HG03196 (cell line): Measurements from ENCODE around the gene CSNK1A1.
"Not testable (repeated sequence)": the region's sequence is repeated elsewhere in the genome, so short reads cannot be mapped to it uniquely, and the experiment has no call there.

Experiments used
- ATAC-seq: cut with Tn5 transposase; IDR thresholded peaks from one replicate; pipeline ENCODE4 v1.9.1; 2021; ENCODE audit not compliant: unreplicated experiment

The CSNK1A1 gene

DNA sequence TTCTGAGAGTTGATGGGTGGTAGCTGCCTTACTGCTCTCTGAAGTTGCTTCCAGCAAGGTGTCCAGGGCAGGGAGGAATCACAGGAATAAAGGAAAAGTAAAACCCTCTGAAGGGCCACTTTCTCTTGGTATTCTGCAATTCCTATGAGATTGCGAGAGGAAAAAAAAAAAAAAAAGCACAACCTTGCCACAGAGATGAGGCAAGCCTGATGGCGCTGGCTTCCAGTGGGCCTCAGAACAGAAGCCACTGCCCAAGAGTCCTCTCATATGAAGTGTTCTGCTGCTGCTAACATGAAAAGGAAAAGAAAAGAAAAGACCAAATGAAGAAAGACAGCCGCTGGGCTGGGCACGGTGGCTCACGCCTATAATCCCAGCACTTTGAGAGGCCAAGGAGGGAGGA, 91.3 kb downstream of the CSNK1A1 start:
- ATAC-seq = no peak

DNA sequence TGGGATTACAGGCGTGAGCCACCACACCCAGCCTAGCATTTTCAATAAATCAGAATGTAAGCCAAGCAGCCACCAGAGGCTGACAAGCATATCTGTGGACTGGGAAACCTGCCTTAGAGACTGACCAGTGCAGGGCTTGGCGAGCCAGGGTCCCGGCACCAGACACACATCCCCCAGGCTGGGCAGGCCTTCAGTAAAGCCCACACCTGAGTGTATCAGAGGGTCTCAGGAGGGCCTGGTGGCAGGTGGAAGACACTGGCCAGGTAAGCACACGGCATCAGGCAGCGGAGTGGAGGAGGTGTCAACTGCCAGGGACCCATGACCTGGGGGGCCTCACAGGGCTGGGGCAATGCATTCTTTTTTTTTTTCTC, 93.9 kb downstream of the CSNK1A1 start:
- ATAC-seq = no peak

DNA sequence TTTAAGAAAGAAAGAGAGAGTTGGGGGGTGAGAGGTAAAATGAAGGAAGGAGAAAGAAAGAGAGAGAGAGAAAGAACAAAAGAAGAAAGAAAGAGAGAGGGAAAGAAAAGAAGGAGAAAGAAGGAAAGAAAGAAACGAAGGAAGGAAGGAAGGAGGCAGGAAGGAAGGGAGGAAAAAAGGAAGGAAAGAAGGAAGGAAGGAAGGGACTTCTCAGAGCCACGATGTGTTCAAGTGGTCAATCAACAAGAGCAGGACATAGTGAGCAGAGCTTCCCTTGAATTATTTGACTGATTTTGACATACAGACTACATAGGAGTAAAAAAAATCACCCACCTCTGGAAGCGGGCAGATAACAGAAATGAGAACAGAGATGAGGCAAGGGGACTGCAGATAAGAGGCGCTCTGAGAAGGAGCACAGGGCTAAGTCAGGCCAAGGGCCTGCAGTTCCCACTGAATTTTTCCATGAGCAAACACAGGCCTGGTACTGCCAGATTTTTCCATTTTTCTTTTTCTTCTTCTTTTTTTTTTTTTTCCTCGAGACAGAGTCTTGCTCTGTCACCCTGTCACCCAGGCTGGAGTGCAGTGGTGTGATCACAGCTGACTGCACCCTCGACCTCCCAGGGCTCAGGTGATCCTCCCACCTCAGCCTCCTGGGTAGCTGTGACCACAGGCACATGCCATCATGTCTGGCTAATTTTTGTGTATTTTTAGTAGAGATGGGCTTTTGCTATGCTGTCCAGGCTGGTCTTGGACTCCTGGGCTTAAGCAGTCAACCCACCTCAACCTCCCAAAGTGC, 94.4 kb downstream of the CSNK1A1 start:
- ATAC-seq = no peak

DNA sequence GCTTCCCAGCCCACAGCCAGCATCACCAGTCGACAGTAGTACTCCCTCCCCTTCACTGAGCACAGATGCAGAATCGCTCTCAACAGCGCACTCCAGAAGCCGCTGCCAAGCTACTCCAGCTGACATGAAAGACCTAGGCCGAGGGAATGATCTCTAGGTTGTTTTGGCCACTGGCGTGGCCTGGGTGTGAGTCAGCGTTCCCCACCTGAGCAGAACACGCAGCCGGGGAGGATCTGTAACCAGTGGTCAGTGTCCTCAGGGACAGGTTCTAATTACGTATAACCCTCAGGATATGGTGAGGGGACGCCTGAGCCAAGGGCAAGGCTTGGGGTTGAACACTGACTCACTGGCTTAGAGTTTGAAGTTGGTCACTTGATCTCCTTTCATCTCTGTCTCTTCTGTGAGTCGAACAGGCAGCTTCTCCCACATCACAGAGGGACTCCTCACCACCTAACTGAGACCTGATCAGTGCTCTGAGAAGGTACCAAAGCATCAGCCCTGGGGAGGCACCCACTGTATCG, 95.3 kb downstream of the CSNK1A1 start:
- ATAC-seq = no peak

DNA sequence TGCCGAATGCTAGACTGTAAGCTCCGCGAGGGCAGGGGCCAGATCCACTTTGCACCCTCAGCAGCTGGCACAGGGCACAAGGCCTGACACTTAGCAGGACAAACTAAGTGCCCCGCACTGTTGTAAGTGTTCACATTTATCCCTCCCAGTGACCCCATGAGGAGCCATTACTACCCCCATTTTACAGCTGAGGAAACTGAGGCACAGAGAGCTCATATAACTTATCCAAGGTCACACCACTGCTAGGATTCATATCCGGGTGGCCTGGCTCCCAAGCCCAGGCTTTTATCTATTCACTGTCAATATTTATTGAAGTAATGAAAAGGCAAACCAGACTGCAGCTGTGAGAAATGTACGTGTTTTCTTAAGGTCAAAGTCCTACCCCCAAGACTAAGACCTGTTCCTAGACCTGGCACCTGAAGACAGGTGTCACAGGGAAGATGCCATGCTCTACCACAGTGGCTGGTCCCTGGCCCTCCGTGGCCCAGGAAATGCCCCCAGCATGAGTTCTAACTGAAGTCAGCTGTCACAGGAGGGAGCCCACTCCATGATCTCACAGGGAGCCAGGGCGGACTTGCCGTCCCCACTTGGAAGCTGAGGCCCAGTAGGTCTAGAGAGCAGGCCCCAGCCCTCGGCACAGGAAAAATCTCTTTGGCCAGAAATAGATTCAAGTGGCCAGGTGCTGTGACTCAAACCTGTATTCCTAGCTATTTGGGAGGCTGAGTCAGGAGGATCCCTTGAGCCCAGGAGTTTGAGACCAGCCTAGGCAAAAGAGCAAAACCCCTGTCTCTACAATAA, 97.4 kb downstream of the CSNK1A1 start:
- no peak for ATAC-seq

DNA sequence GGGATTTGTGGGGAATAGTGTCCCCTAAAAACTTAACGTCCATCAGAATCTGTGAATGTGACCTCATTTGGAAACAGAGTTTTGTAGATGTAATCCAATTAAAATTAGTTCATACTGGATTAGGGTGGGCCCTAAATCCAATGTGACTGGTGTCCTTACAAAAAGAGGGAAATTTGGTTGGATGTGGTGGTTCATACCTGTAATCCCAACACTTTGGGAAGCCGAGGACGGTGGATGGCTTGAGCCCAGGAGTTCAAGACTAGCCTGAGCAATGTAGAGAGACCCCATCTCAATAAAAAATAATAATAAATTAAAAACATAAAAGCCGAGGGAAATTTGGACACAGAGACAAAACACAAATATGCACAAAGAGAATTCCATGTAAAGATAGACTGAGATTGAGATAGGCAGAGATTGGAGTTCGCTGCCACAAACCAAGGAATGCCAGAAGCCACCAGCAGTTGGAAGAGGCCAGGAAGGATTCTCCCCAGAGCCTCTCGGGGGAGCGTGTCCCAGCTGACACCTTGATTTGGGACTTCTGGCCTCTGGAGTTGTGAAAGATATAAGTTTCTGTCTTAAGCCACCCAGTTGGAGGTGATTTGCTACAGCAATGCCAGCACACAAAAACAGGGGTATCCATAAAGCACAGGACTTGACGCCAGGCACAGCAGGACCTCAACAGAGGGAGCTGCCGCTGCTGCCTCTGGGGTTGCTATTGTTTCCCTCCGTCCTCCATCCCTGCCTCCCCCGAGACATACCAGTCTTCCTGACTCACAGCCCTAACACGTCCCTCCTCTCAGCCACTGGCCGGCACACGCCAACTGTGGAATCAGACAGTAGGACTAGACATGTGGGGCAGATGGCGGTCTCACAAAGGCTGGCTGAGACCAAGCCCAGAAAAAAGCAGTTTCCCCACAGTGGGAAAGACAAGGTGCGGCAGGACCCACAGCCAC, 98.3 kb downstream of the CSNK1A1 start:
- no peak for ATAC-seq

DNA sequence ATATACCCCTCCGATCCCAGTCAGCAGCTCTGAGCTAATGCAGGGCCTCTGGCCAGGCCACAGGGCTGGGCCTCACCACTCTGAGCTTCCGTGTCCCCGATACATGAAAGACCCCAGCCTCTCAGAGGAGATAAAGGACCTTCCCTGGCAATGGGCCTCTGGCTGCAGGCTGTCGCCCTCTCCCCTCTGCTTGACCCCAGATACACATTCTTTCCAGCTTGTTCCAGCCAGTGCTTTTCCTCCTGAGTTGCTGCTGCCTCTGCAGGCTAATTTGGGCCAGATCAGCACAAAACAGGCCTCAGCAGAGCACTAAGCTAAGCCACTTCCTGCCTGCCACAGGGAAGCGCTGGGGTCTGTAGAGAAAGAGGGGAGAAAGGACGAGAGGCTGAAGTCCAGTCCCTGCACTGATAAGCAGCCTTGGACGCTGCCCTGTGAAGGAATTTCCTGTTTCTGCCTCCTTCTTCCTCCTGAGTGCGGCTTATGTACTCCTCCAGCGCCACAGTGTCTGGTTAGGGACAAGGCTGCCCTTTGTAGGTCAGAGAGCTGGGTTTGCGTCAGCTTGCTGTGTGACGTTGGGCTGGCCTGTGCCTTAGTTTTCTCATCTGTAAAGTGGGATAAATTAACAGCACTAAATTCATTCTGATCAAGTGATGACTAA, 99.1 kb downstream of the CSNK1A1 start:
- ATAC-seq = no peak

DNA sequence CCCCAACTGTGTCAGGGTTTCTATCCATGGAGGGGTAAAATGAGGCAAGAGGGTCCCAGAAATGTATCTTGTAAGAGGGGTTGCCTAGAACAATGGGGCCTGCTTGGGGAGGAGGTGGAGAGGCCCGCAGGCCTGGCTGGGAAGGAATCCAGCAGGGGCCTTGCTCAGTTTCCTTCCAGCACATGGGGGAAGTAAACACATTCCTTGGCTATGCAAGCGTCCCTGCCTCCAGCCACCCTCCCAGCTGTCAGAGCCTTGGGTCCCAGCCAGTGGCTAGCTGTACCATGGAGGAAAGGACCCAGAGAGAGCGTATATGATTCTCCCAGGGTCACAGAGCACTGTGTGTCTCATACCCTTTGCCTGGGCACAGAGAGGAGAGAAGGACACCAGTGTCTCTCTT, 101.0 kb downstream of the CSNK1A1 start:
- no peak for ATAC-seq

DNA sequence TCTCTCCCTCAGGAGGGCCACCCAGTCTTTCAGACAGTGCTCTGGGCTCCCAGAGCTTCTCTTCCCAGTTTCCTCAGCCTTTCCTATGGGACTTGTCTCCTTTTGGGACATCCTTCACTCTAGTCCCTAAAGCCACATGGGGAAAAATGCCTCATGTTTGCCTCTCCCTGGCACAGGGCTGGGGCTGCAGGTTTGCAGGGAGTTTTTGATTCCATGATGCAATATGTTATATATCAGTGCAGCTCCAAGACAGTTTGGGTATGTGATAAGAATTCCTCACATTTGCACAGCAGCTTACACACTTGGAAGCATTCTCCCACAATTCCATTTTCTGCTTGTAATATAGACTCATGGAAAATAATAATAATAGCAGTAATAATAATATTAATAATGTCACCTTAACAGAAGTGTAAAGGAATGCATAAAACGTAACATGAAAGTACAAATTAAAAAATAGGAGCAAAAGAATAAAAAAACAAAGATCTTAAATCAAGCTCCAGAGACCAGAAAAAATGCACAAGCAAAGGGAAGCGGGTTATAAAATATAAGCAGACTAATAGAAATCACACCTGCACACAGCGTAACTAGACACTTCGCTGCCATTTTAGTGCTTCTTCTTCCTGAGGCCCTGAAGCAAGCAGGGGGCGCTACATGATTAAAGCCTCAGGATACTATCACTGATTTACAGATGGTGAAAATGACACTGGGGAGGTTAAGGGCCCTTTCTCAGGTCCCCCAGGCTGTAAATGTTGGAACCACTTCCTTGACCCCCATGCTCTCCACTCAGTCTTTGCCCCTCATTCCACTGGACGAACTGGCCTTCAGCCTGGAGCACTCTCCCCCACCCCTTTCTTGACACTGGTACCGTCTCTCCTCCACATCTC, 102.2 kb downstream of the CSNK1A1 start:
- ATAC-seq = no peak

DNA sequence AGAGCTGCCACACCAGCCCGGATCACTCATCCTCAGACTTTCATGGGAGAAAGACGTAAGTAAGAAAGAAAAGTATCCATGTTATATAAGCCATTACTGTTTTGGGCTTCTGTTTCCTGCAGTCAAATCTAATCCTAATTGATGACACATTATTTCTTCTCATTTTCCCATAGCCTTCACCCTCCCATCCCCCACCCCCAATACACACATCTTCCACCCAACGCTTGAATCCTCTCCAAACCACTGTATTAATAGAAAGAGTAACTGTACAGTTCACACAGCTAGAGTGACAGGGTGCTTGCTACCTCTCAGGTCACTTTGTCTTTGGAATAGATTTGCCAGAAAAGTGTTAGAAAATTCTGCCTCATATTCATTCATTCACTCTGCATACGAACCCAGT, 102.8 kb downstream of the CSNK1A1 start:
- no peak for ATAC-seq

DNA sequence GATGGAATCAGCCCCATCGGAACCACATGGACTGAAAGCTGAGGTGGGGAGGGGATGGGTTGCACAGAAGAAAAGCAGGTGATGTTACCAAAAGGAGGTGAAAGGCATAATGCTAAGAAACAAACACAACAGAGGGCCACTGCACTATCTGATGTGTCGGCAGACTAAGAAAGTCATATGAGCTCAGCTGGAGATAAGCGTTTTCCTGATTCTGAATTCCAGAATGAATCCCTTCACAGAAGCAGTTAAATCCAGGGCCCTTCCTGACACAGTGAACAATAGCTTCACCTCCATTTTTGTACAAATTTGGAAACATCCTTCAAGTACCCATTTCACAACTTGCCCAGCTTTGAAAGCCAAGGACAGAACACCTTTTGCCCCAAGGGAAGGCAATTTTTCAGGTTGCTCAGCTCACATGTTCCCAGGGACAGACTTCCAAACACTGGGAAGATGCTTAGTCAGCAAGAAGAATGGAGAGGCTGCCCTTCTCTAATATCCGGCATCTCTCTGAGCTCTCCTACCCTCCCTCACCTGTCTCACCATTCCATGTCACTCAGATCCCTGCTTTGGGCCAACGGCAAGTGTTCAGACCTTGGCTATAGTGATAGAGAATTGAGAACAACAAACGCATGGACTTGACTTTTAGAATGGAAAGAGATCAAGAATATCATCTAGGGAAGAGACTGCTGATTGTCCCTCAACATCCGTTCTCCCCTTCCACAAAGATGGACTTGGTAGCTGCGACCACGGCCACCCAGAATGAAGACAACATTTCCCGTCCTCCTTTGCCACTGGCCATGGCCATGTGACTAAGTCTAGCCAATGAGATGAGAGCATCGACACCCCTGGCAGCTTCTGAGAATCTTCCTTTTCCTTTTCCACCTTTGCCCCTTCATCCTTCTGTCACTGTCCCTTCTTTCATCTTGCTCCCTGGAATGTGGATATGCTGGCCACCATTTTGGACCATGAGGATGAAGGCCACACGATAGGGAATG, 103.6 kb downstream of the CSNK1A1 start:
- ATAC-seq = no peak

DNA sequence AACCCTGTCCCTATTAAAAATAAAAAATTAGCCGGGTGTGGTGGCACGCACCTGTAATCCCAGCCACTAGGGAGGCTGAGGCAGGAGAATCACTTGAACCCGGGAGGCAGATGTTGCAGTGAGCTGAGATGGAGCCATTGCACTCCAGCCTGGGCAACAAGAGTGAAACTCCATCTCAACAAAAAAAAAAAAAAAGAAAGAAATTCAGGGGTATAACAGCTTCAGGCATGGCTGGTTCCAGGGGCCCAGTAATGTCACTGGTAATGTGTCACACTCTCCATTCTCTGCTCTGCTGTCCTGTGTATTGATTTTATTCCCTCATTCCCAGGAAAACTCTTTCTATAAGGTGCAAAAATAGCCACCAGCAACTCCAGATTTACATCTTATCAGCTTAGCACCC, 104.4 kb downstream of the CSNK1A1 start:
- not testable (repeated sequence) for ATAC-seq

DNA sequence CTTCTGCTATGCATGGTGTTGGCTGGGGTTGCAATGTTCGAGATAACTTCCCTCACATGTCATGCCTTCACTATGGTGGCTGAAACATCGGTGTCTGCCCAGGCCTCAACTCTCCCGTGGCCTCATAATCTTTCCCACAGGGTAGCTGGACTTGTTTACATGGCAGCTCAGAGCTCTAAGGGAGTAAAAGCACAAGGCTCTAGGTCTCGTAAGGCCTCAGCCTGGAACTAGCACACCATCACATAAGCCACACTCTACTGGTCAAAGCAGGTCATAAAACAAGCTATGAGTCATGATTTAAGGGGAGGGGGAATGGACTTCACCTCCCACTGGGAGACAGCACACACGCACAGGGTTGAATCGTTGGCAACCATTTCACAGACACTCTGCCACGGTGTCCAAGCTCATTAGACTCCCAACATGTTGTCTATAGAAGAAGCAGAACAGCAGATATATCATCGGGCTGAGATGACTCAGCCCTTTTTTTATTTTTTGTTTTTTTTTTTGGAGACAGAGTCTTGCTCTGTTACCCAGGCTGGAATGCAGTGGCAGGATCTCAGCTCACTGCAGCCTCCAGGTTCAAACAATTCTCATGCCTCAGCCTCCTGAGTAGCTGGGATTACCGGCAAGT, 105.4 kb downstream of the CSNK1A1 start:
- no peak for ATAC-seq

DNA sequence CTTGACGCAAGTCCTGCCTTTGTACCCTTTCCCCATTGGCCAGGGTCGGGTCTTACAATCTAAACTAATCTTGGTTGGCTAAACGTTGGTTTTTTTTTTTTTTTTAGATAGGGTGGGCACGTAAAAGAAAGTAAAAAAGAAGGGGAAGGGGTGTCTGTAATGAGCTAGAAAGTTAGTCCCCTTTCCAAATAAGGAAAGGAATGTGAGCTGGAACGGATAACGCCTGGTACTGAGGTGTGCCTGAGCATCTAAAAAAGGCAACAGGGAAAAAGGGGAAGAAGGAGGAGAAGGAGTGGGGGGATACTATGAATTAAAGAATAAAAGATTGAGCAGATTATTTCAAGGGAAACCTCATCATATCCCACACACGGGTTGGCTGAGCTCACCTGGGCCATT, 105.9 kb downstream of the CSNK1A1 start:
- ATAC-seq = no peak

DNA sequence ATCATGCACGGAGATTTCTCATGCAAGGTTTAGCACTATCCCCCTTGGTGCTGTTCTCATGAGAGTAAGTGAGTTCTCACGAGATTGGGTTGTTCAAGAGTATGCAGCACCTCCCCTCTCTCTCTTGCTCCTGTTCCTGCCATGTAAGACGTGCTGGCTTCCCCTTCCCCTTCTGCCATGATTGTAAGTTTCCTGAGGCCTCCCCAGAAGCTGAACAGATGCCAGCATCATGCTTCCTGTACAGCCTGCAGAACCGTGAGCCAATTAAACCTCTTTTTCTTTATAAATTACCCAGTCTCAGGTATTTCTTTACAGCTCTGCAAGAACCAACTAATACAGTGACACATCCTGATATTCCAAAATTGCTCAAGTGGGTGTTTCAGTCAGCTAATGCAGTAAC, 106.8 kb downstream of the CSNK1A1 start:
- not testable (repeated sequence) for ATAC-seq

DNA sequence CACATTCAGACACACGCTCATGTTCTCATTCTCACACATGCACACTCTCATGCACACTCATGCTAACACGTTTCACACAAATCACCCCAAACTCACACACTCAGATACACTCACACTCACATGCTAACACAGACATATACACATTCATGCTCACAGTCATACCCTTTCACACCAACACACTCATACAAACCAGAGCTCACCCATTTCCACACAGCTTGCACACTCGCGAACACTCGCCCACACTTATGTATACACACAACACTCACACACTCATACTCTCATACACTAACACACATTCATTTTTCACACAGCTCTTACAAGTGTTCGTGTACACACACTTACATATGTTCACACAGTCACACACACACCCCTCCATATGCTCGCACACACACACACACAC, 108.0 kb downstream of the CSNK1A1 start:
- ATAC-seq = no peak

DNA sequence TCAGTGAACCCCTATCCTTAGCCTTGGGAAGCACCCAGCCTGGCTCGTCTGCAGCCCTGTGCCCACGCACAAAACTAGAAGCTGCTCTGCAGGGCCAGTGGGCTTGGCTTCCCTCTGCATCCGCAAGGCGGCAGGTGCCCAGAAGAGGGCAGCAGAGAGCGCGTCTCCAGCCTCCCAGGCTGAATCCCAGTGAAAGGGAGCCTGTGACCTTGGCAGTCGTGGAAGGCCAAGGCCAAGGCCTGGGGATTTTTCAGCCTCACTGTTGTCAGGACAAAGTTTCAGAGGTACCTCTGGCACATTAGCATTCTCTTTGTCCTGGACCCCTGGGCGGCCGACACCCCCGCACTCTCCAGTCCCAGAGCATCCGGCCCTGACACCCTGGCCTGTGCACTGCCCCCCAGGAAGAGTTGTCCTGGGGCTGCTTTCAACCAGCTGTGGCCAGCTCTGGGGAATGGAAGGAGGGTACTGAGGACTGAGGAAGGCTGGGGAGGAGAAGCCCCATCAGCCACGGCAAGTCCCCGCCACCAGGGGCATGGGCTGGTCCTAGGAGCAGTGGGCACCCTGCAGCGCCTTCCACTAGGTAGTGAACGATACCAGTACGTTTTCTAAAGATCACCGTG, 108.6 kb downstream of the CSNK1A1 start:
- ATAC-seq = peak; percentile 68
